ENCODE measurements around the gene ANO4.

DNA sequence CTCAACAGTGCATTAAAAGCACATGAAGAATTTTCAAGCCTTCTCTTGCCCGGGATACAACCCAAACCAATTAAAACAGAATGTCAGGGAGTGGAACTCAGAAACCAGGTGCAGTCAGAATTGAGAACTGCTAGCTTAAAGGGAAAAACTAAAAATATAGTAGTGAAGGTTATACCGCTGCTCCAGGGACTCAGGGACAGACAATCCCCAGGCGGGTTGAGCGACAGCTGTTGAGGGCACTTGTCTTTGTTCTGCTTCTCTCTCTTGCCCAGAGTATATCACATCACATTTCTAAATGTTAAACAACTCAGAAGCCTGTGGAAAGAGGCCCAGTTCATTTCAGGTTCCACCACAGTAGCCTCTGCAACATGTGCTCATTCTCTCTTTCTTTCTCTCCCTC is 322.3 kb downstream of the ANO4 start:
- TF ChIP-seq ZNF274 (IDR thresholded peaks at IDR 0.05; ENCODE audit: low read depth, low read length) = no peak
- TF ChIP-seq YY1 (IDR thresholded peaks at IDR 0.05; ENCODE audit: insufficient read depth, insufficient read length) = no peak

Measured in NT2/D1 (cell line).